HG03066 (cell line): ENCODE data around the gene FLNC.

Experiments
- ATAC-seq: cut with Tn5 transposase; IDR thresholded peaks from one replicate; pipeline ENCODE4 v1.9.1; 2021; ENCODE audit warnings: low read depth; ENCODE audit not compliant: unreplicated experiment

Gene FLNC

DNA sequence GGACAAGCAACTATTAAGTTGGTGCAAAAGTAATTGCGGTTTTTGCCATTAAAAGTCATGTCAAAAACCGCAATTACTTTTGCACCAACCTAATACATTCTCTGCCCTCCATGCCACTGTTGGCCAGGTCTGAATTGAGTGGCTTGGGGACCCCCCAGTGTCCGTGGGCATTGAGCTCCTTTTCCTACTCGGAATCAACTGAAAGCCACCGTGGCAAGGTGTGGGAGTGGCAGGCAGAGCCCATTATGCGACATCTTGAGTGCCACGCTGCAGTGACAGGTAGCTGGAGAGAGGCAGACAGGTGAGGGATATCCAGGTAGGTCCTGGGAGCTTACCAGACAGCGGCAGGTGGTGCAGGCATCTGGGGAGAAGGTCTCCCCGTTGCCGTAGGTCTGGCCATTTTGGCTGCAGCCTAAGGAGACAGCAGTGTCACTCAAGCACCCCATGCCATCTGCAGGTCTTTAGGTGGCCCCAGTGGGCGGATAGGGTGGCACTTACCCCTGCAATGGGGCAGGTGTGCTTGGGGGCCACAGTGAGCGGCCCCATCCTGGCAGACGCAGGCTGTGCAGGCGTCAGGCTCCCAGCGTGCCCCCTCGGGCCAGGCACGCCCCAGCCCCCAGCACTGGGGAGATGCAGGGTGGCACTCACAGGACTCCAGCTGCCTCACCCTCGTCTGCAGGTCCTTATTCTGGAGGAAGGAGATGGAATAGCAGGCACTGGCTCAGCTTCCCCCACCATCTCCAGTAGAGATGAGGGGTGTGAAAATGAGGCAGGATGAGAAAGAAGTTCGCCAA lies 76.8 kb downstream of the FLNC start:
- no peak for ATAC-seq
